ENCODE results near the gene COL6A6. TPM values are rescaled to one million over a fixed set of nuclear protein-coding genes. Genes with fewer than 3 reads are reported as not detected.
"Not testable (repeated sequence)": the region's sequence is repeated elsewhere in the genome, so short reads cannot be mapped to it uniquely, and the experiment has no call there.

COL6A6 gene
- total RNA-seq, 1 donor from 2014 or later = 12.8 TPM

- H3K27ac ChIP-seq = no peak overlapping the region
- H3K27me3 ChIP-seq (ENCODE audit: low read depth) = no peaks in the 10 kb centered on the region
- intact Hi-C loops (cut with DNase I) = no loop called here
- DNase-seq (peak; percentile 33), ATAC-seq (no peak)
- H3K9me3 ChIP-seq = peaks cover 6% of the 10 kb centered on the region
- no peak for TF ChIP-seq CTCF (IDR thresholded peaks at IDR 0.05)
- H3K4me3 ChIP-seq = no peak overlapping the region
- no peaks in the 10 kb centered on the region for H3K36me3 ChIP-seq
- H3K4me1 ChIP-seq = no peaks in the 10 kb centered on the region
Observed at GRCh38 chr3:130546920-130547679, 30.1 kb downstream of the COL6A6 start.

GRCh38 chr3:130547680-130548065 lies 30.7 kb downstream of the COL6A6 start:
- intact Hi-C loops (cut with DNase I); H3K4me1 ChIP-seq; ATAC-seq; H3K4me3 ChIP-seq; H3K27ac ChIP-seq; H3K27me3 ChIP-seq (ENCODE audit: low read depth); H3K36me3 ChIP-seq; DNase-seq: not testable (repeated sequence)
- H3K9me3 ChIP-seq = peaks cover 12% of the 10 kb centered on the region

DNA sequence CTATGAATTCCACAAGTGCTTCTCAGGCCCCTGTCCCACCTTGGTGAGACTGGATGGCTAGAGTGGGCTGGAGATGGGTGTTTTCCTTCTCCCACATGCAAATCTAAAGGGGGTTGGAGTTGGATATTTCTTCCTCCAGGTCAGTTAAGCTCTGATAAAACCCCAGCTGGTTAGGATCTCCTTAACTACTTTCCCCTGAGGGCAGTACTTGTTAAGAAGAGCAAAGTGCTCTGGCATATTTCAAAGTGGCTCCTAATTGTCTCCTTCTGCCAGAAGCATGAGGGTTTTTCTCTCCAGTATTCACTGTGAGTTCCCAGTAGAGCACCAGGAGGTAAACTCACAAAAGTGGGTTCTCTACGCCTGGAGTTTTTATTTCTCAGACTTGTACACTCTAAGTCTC lies 31.4 kb downstream of the COL6A6 start:
- Histone ChIP-seq H3K4me3 (no peak overlapping the region), H3K9me3 (peaks cover 12% of the 10 kb centered on the region), H3K27ac (no peak overlapping the region), H3K36me3 (no peaks in the 10 kb centered on the region), H3K4me1 (no peaks in the 10 kb centered on the region), H3K27me3 (ENCODE audit: low read depth) (no peaks in the 10 kb centered on the region)
- TF ChIP-seq CTCF (IDR thresholded peaks at IDR 0.05) = no peak
- ATAC-seq (no peak), DNase-seq (no peak)
- intact Hi-C loops (cut with DNase I) = no loop called here

- intact Hi-C loops (cut with DNase I) = no loop called here
- no peak overlapping the region for H3K27ac ChIP-seq
- ATAC-seq (no peak), DNase-seq (no peak)
- H3K36me3 ChIP-seq = no peaks in the 10 kb centered on the region
- no peaks in the 10 kb centered on the region for H3K27me3 ChIP-seq (ENCODE audit: low read depth)
- TF ChIP-seq CTCF (IDR thresholded peaks at IDR 0.05) = no peak
- no peaks in the 10 kb centered on the region for H3K4me1 ChIP-seq
- H3K4me3 ChIP-seq = no peak overlapping the region
- peaks cover 2% of the 10 kb centered on the region for H3K9me3 ChIP-seq
Observed at GRCh38 chr3:130557336-130558035, 40.5 kb downstream of the COL6A6 start.

- intact Hi-C loops (cut with DNase I) = no loop called here
- Histone ChIP-seq H3K4me3 (no peak overlapping the region), H3K4me1 (no peaks in the 10 kb centered on the region), H3K9me3 (no peaks in the 10 kb centered on the region), H3K27ac (no peak overlapping the region), H3K36me3 (no peaks in the 10 kb centered on the region), H3K27me3 (ENCODE audit: low read depth) (no peaks in the 10 kb centered on the region)
- DNase-seq (no peak), ATAC-seq (no peak)
- no peak for TF ChIP-seq CTCF (IDR thresholded peaks at IDR 0.05)
Observed at GRCh38 chr3:130558366-130558765, 41.4 kb downstream of the COL6A6 start.

DNA sequence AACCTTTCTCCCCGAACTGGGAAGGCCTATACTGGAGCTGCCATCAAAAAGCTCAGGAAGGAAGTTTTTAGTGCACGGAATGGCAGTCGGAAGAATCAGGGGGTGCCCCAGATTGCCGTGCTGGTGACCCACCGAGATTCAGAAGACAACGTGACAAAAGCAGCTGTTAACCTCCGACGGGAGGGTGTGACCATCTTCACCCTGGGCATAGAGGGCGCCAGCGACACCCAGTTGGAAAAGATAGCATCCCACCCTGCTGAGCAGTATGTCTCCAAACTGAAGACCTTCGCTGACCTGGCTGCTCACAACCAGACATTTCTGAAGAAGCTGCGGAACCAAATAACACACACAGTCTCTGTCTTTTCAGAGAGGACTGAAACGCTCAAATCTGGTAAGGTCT lies 48.2 kb downstream of the COL6A6 start:
- intact Hi-C loops (cut with DNase I) = no loop called here
- H3K36me3 ChIP-seq = no peaks in the 10 kb centered on the region
- no peak for DNase-seq
- TF ChIP-seq CTCF (IDR thresholded peaks at IDR 0.05) = no peak
- ATAC-seq = no peak
- no peaks in the 10 kb centered on the region for H3K9me3 ChIP-seq
- H3K4me1 ChIP-seq = no peaks in the 10 kb centered on the region
- H3K4me3 ChIP-seq = no peak overlapping the region
- H3K27me3 ChIP-seq (ENCODE audit: low read depth) = no peaks in the 10 kb centered on the region
- H3K27ac ChIP-seq = no peak overlapping the region
